Endothelial cell of umbilical vein (primary cell): Measurements from ENCODE around the gene FXYD7. TPM values are rescaled to one million over a fixed set of nuclear protein-coding genes. Genes with fewer than 3 reads are reported as not detected.

ENCODE experiments used
- BruUV-seq: library from RNA; stranded (reverse); fragments of 400-500 nt; replicated peaks from 2 replicates; lab custom pipeline; 2021; lab: Mats Ljungman, UMichigan
- CTCF ChIA-PET: fragments of 300-600, 350-600 bp; sonication (Branson Sonifier 250); formaldehyde crosslinking; loops from one replicate; lab custom pipeline; 2021; ENCODE audit warnings: antibody characterized with exemption, inconsistent platforms; lab: Charles Lee
- POLR2A ChIA-PET: fragments of 300-600, 350-600 bp; sonication (Branson Sonifier 250); formaldehyde crosslinking; loops from one replicate; lab custom pipeline; 2021; ENCODE audit warnings: antibody characterized with exemption, inconsistent platforms; lab: Charles Lee
- DNase-seq: peaks from one replicate; pipeline ENCODE4 v3.0.0-alpha.2; 2011; ENCODE audit warnings: low read depth, low spot score
- FAIRE-seq: peaks from 2 replicates; lab custom pipeline; 2011; peaks lifted over from hg19 to GRCh38; lab: Jason Lieb, UNC
- H2AFZ ChIP-seq: 2 replicates; pipeline ENCODE4 v1.6.0; 2012; ENCODE audit warnings: low read depth, low read length, control low read depth, inconsistent platforms
- H3K27ac ChIP-seq: 2 replicates; pipeline ENCODE4 v1.5.1; 2011; ENCODE audit warnings: low read depth, mild to moderate bottlenecking, control low read depth, low read length, moderate library complexity; ENCODE audit not compliant: insufficient read depth
- H3K27me3 ChIP-seq, 2 experiments: 2 replicates each; pipeline versions ENCODE4 v1.6.0 to v1.6.1; 2011; ENCODE audit warnings: low read length in 2 of 2, mixed read lengths in 1 of 2; ENCODE audit not compliant: control insufficient read depth in 2 of 2, insufficient read depth in 2 of 2
- H3K36me3 ChIP-seq, 2 experiments: 2 replicates in 1 of 2; 3 replicates in 1 of 2; pipeline ENCODE4 v1.5.1; 2011; ENCODE audit warnings: low read length in 2 of 2, mild to moderate bottlenecking in 1 of 2, moderate library complexity in 1 of 2; ENCODE audit not compliant: control insufficient read depth in 2 of 2, insufficient read depth in 2 of 2; ENCODE audit errors: extremely low read depth in 1 of 2
- H3K4me1 ChIP-seq: 3 replicates; pipeline ENCODE4 v1.5.1; 2011; ENCODE audit warnings: mild to moderate bottlenecking, low read length; ENCODE audit not compliant: control insufficient read depth, insufficient read depth; ENCODE audit errors: extremely low read depth
- H3K4me2 ChIP-seq: 2 replicates; pipeline ENCODE4 v1.6.1; 2011; ENCODE audit warnings: low read length, control low read depth, mixed read lengths; ENCODE audit not compliant: insufficient read depth
- H3K4me3 ChIP-seq, 3 experiments: fragments of 200-600 bp in 1 of 3; sonication (generic), shearing (Covaris generic) in 1 of 3; replicated peaks in 1 of 3; 2 replicates each; pipeline ENCODE4 v1.5.1; 2011 to 2016; ENCODE audit warnings: control low read depth in 3 of 3, low read length in 3 of 3, mild to moderate bottlenecking in 2 of 3, inconsistent platforms in 1 of 3, low read depth in 1 of 3, moderate library complexity in 1 of 3; ENCODE audit not compliant: insufficient read depth in 1 of 3
- H3K79me2 ChIP-seq: 2 replicates; pipeline ENCODE4 v1.6.0; 2012; ENCODE audit warnings: low read length, inconsistent platforms; ENCODE audit not compliant: control insufficient read depth, insufficient read depth
- H3K9ac ChIP-seq: replicated peaks from 2 replicates; pipeline ENCODE3; 2011; ENCODE audit warnings: low read length, control low read depth; ENCODE audit not compliant: insufficient read depth; ENCODE audit errors: extremely low read depth
- H3K9me1 ChIP-seq: replicated peaks from 3 replicates; pipeline ENCODE4 v1.6.0; 2011; ENCODE audit warnings: mild to moderate bottlenecking, low read length; ENCODE audit not compliant: control insufficient read depth, insufficient read depth; ENCODE audit errors: extremely low read depth
- H3K9me3 ChIP-seq: replicated peaks from 2 replicates; pipeline ENCODE4 v1.5.1; 2012; ENCODE audit warnings: low read length, inconsistent platforms; ENCODE audit not compliant: control insufficient read depth, insufficient read depth
- H4K20me1 ChIP-seq: replicated peaks from 2 replicates; pipeline ENCODE3; 2011; ENCODE audit warnings: mild to moderate bottlenecking, low read length; ENCODE audit not compliant: control insufficient read depth, insufficient read depth; ENCODE audit errors: extremely low read depth
- EZH2 ChIP-seq: IDR thresholded peaks from 2 replicates; pipeline ENCODE4 v1.6.1; 2012; ENCODE audit warnings: borderline replicate concordance, low read depth, mild to moderate bottlenecking, moderate library complexity, low read length, inconsistent platforms; ENCODE audit not compliant: severe bottlenecking
- FOS ChIP-seq: IDR thresholded peaks from 2 replicates; pipeline ENCODE4 v1.6.1; 2011; ENCODE audit warnings: mild to moderate bottlenecking, low read length, moderate library complexity, borderline replicate concordance; ENCODE audit not compliant: insufficient read depth
- GATA2 ChIP-seq: IDR thresholded peaks from 2 replicates; pipeline ENCODE4 v1.7.0; 2011; ENCODE audit warnings: low read depth, mild to moderate bottlenecking, moderate library complexity, mixed read lengths, low read length; ENCODE audit not compliant: insufficient read length, insufficient read depth
- JUN ChIP-seq: IDR thresholded peaks from 2 replicates; pipeline ENCODE4 v1.6.1; 2011; ENCODE audit warnings: borderline replicate concordance, low read depth; ENCODE audit not compliant: insufficient read length, insufficient read depth
- MYC ChIP-seq: IDR thresholded peaks from one replicate; pipeline ENCODE4 v1.6.1; 2011; ENCODE audit warnings: mild to moderate bottlenecking, low read depth, low read length
- POLR2A ChIP-seq: IDR thresholded peaks from 2 replicates; pipeline ENCODE4 v1.6.1; 2012; ENCODE audit warnings: low read depth, mild to moderate bottlenecking, control low read depth, low read length
- POLR2AphosphoS5 ChIP-seq: IDR thresholded peaks from 2 replicates; pipeline ENCODE4 v1.6.1; 2012; ENCODE audit warnings: low read depth, mild to moderate bottlenecking, control low read depth, low read length, moderate library complexity; ENCODE audit not compliant: insufficient read depth
- dilution Hi-C: fragments of 300-500 bp; cut with MboI; formaldehyde crosslinking; loops from one replicate; pipeline ENCODE4 v1.15.0; 2019; ENCODE audit warnings: low sequenced_read_pairs; ENCODE audit not compliant: extremely low pct_ligation_motif_present
- intact Hi-C: fragments of 100-400 bp; cut with micrococcal nuclease; formaldehyde crosslinking; loops from one replicate; pipeline ENCODE4 v1.10.0; 2022
- polyA plus RNA-seq, 4 experiments: library from polyadenylated mRNA; depleted of rRNA in 3 of 4; stranded (reverse) in 3 of 4; unstranded in 1 of 4; fragments of >200 nt; gene quantifications; 2 replicates each; pipeline versions ENCODE4 v1.2.1 to v1.2.3, GENCODE V29; 2011 to 2012; ENCODE audit warnings: missing spikeins in 1 of 4
- total RNA-seq: library from RNA; stranded (reverse); gene quantifications from 2 replicates; pipeline ENCODE4 v1.2.3, GENCODE V29; 2021
- TF ChIP-seq, protein P1 (sequence below): IDR thresholded peaks from 2 replicates; pipeline ENCODE4 v1.6.1; 2011; ENCODE audit not compliant: insufficient read depth, insufficient read length
- TF ChIP-seq, protein P2 (sequence below), 2 donors: IDR thresholded peaks; 1 replicate in 1 of 2; 2 replicates in 1 of 2; pipeline ENCODE4 v1.5.1; 2011; ENCODE audit warnings: low read length in 2 of 2, mild to moderate bottlenecking in 2 of 2, moderate library complexity in 2 of 2, control low read depth in 1 of 2, inconsistent platforms in 1 of 2, low read depth in 1 of 2; ENCODE audit not compliant: insufficient read depth in 1 of 2; ENCODE audit errors: extremely low read depth in 1 of 2

Gene FXYD7
- total and polyA plus RNA-seq, 2 donors (not counting 3 experiments of a cell fraction or from before 2014, with no cell fraction given), result not detected

DNA sequence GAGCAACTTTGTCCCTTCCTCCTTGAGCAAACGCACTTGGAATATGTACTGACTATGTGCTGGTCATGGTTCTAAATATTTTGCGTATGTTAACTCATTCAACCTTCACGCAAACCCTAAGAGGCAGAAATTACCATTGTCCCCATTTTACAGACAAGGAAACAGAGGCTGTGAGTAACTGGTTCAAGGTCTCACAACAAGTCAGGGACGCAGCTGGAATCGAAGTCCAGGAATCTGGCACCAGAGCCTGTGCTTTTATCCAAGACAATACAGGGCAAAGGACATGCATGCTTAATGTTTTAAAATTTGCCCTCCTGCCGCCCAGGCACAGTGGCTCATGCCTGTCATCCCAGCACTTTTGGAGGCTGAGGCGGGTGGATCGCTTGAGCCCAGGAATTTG, 16.6 kb downstream of the FXYD7 start:
- intact Hi-C loops (no loop called here), dilution Hi-C loops (no loop called here)
- Histone ChIP-seq H3K79me2 (peaks cover 39% of the 10 kb centered on the region), H3K9me1 (no peaks in the 10 kb centered on the region), H4K20me1 (no peaks in the 10 kb centered on the region), H3K4me1 (peaks cover 11% of the 10 kb centered on the region), H3K27me3 (no peaks in the 10 kb centered on the region), H3K27ac (no peak overlapping the region), H3K4me2 (no peak overlapping the region), H3K36me3 (peaks cover 31% of the 10 kb centered on the region in 2 experiments), H3K9ac (no peak overlapping the region), H3K4me3 (no peak overlapping the region), H3K9me3 (peaks cover 5% of the 10 kb centered on the region), H2AFZ (no peak overlapping the region)
- CTCF ChIA-PET, result interaction anchor here (1.3 kb wide), 1 partner anchor 18 kb away, joined by 4 read pairs; no protein-coding TSS in a partner anchor
- TF ChIP-seq, protein P1, sequence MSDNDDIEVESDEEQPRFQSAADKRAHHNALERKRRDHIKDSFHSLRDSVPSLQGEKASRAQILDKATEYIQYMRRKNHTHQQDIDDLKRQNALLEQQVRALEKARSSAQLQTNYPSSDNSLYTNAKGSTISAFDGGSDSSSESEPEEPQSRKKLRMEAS, result no peak
- no peak for TF ChIP-seq JUN
- TF ChIP-seq MYC, result no peak
- TF ChIP-seq EZH2, result no peak
- TF ChIP-seq POLR2AphosphoS5, result no peak
- no peak for TF ChIP-seq GATA2
- no peak for TF ChIP-seq POLR2A
- TF ChIP-seq, protein P2, sequence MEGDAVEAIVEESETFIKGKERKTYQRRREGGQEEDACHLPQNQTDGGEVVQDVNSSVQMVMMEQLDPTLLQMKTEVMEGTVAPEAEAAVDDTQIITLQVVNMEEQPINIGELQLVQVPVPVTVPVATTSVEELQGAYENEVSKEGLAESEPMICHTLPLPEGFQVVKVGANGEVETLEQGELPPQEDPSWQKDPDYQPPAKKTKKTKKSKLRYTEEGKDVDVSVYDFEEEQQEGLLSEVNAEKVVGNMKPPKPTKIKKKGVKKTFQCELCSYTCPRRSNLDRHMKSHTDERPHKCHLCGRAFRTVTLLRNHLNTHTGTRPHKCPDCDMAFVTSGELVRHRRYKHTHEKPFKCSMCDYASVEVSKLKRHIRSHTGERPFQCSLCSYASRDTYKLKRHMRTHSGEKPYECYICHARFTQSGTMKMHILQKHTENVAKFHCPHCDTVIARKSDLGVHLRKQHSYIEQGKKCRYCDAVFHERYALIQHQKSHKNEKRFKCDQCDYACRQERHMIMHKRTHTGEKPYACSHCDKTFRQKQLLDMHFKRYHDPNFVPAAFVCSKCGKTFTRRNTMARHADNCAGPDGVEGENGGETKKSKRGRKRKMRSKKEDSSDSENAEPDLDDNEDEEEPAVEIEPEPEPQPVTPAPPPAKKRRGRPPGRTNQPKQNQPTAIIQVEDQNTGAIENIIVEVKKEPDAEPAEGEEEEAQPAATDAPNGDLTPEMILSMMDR (IDR thresholded peaks at IDR 0.05; ENCODE audit: extremely low read depth in 1 of 2, insufficient read depth in 1 of 2, low read depth in 1 of 2, low read length in 2 of 2), result no peak
- TF ChIP-seq FOS, result no peak
- POLR2A ChIA-PET, result no interaction called here
- BruUV-seq, result no TSS peak
- DNase-seq (no peak), FAIRE-seq (no peak)
